Activated CD4-positive, alpha-beta T cell treated with anti-CD3 and anti-CD28 coated beads for 36 hours (primary cell): ENCODE measurements around the gene ENG. TPM values are rescaled to one million over a fixed set of nuclear protein-coding genes. Genes with fewer than 3 reads are reported as not detected.

Experiments used
- ATAC-seq: fragments of 200-7000 bp; cut with Tn5 transposase; one replicate; pipeline ENCODE4 v1.10.0; 2021; ENCODE audit warnings: mild to moderate bottlenecking, moderate library complexity
- CTCF ChIA-PET: fragments of 350-600 bp; sonication (Branson Sonifier 250); formaldehyde crosslinking; loops from one replicate; lab custom pipeline; 2021; ENCODE audit warnings: antibody characterized with exemption; lab: Charles Lee
- POLR2A ChIA-PET: fragments of 350-600 bp; sonication (Branson Sonifier 250); formaldehyde crosslinking; loops from one replicate; lab custom pipeline; 2021; ENCODE audit warnings: antibody characterized with exemption, inconsistent platforms; lab: Charles Lee
- DNase-seq: peaks from one replicate; pipeline ENCODE4 v3.0.0-alpha.2; 2020
- H3K27ac Mint-ChIP-seq: one replicate; pipeline ENCODE4 v1.8.0; 2021; ENCODE audit warnings: mixed read lengths
- H3K27me3 Mint-ChIP-seq: one replicate; pipeline ENCODE4 v1.8.0; 2021; ENCODE audit warnings: mixed read lengths
- H3K36me3 Mint-ChIP-seq: one replicate; pipeline ENCODE4 v1.8.0; 2021; ENCODE audit warnings: low read depth, mixed read lengths
- H3K4me1 Mint-ChIP-seq: one replicate; pipeline ENCODE4 v1.8.0; 2021; ENCODE audit warnings: mixed read lengths
- H3K4me3 Mint-ChIP-seq: one replicate; pipeline ENCODE4 v1.8.0; 2021; ENCODE audit warnings: mild to moderate bottlenecking, moderate library complexity, mixed read lengths
- H3K9me3 Mint-ChIP-seq: one replicate; pipeline ENCODE4 v1.8.0; 2021; ENCODE audit warnings: low read depth, mixed read lengths
- intact Hi-C, 2 experiments: fragments of 100-400 bp; cut with DNase I in 1 of 2; cut with micrococcal nuclease in 1 of 2; formaldehyde crosslinking; loops; one replicate each; pipeline versions ENCODE4 v1.14.2 to v1.15.1; 2022 to 2024; cut with DNase I, micrococcal nuclease
- total RNA-seq, 2 experiments: library from RNA; stranded (reverse); gene quantifications; one replicate each; pipeline ENCODE4 v1.2.3, GENCODE V29; 2021

ENG gene
- total RNA-seq, 2 experiments from 2014 or later, result 13.9 to 15.2 TPM

GRCh38 chr9:127780126-127780885, 74.2 kb downstream of the ENG start:
- no peak for ATAC-seq
- peaks cover 65% of the 10 kb centered on the region for H3K4me1 Mint-ChIP-seq
- ChIA-PET POLR2A (interaction anchor here (0.5 kb wide), 1 partner anchor 178 kb away, joined by 4 read pairs; no protein-coding TSS in a partner anchor), CTCF (interaction anchor here (0.7 to 2.6 kb wide), 4 partner anchors 9 to 46 kb away, joined by 3 to 13 read pairs (median 4); partner anchors contain the start of gene TOR2A)
- intact Hi-C loops, result loop anchor here in 1 of 2 experiments (10.0 kb wide), 1 partner anchor 284 kb away; the partner anchor contains the start of genes NAIF1 and SLC25A25
- no peak overlapping the region for H3K4me3 Mint-ChIP-seq
- H3K9me3 Mint-ChIP-seq, result no peaks in the 10 kb centered on the region
- no peak for DNase-seq
- H3K36me3 Mint-ChIP-seq, result peaks cover 15% of the 10 kb centered on the region
- peak overlapping the region; percentile 99 for H3K27ac Mint-ChIP-seq
- H3K27me3 Mint-ChIP-seq, result no peaks in the 10 kb centered on the region

GRCh38 chr9:127779136-127779981, 75.1 kb downstream of the ENG start:
- no peaks in the 10 kb centered on the region for H3K27me3 Mint-ChIP-seq
- H3K9me3 Mint-ChIP-seq, result no peaks in the 10 kb centered on the region
- peak overlapping the region; percentile 92 for H3K4me3 Mint-ChIP-seq
- CTCF ChIA-PET, result interaction anchor here (0.8 to 2.6 kb wide), 6 partner anchors 12 to 142 kb away, joined by 3 to 13 read pairs (median 5); partner anchors contain the start of genes ST6GALNAC4 and TOR2A
- POLR2A ChIA-PET, result interaction anchor here (0.6 to 1.1 kb wide), 4 partner anchors 13 to 103 kb away, joined by 4 to 6 read pairs (median 5); partner anchors contain the start of gene TOR2A
- intact Hi-C loops, result loop anchor here (1.0 to 10.0 kb wide), 4 partner anchors 44 to 555 kb away; partner anchors contain the start of genes LRSAM1 (in 1 of the 2), RPL12 (in 1 of the 2) and TOR2A (in 1 of the 2)
- H3K36me3 Mint-ChIP-seq, result peaks cover 18% of the 10 kb centered on the region
- H3K27ac Mint-ChIP-seq, result peak overlapping the region; percentile 99
- H3K4me1 Mint-ChIP-seq, result peaks cover 60% of the 10 kb centered on the region
- peak; percentile 85 for DNase-seq
- ATAC-seq, result peak; percentile 70

GRCh38 chr9:127778280-127779135, 76.0 kb downstream of the ENG start, which contains the start of gene SH2D3C:
Gene SH2D3C (minus strand): TSS chr9:127778666. CDS start chr9:127778627, 39 bp downstream.
- peak within 1 kb of the TSS; percentile 99 for H3K27ac Mint-ChIP-seq
- ATAC-seq, result peak; percentile 30
- POLR2A ChIA-PET, result interaction anchor here (0.6 to 1.1 kb wide), 5 partner anchors 12 to 472 kb away, joined by 3 to 8 read pairs (median 5); partner anchors contain the start of gene TOR2A
- peak within 1 kb of the TSS; percentile 92 for H3K4me3 Mint-ChIP-seq
- H3K4me1 Mint-ChIP-seq, result peaks cover 54% of the 10 kb centered on the region
- intact Hi-C loops, result loop anchor here (1.0 to 10.0 kb wide), 4 partner anchors 43 to 554 kb away; partner anchors contain the start of genes LRSAM1 (in 1 of the 2), RPL12 (in 1 of the 2) and TOR2A (in 1 of the 2)
- H3K36me3 Mint-ChIP-seq, result peaks cover 25% of the 10 kb centered on the region
- CTCF ChIA-PET, result interaction anchor here (0.6 to 2.6 kb wide), 7 partner anchors 11 to 294 kb away, joined by 3 to 13 read pairs (median 5); partner anchors contain the start of genes ST6GALNAC4 and TOR2A
- DNase-seq, result peak; percentile 74
- H3K9me3 Mint-ChIP-seq, result no peaks in the 10 kb centered on the region
- no peaks in the 10 kb centered on the region for H3K27me3 Mint-ChIP-seq

GRCh38 chr9:127777368-127777980, 77.0 kb downstream of the ENG start:
- peak overlapping the region; percentile 98 for H3K27ac Mint-ChIP-seq
- peak overlapping the region; percentile 92 for H3K4me3 Mint-ChIP-seq
- CTCF ChIA-PET, result no interaction called here
- H3K36me3 Mint-ChIP-seq, result peaks cover 27% of the 10 kb centered on the region
- H3K27me3 Mint-ChIP-seq, result no peaks in the 10 kb centered on the region
- POLR2A ChIA-PET, result interaction anchor here (0.6 kb wide), 1 partner anchor 473 kb away, joined by 8 read pairs; no protein-coding TSS in a partner anchor
- DNase-seq (peak; percentile 38), ATAC-seq (no peak)
- H3K9me3 Mint-ChIP-seq, result no peaks in the 10 kb centered on the region
- intact Hi-C loops, result loop anchor here (5.0 to 10.0 kb wide), 2 partner anchors 325 to 553 kb away; partner anchors contain the start of genes LRSAM1 (in 1 of the 2) and RPL12 (in 1 of the 2)
- peaks cover 44% of the 10 kb centered on the region for H3K4me1 Mint-ChIP-seq

GRCh38 chr9:127776924-127777289, 77.6 kb downstream of the ENG start:
- H3K27me3 Mint-ChIP-seq, result no peaks in the 10 kb centered on the region
- intact Hi-C loops, result loop anchor here (5.0 to 10.0 kb wide), 2 partner anchors 325 to 552 kb away; partner anchors contain the start of genes LRSAM1 (in 1 of the 2) and RPL12 (in 1 of the 2)
- H3K9me3 Mint-ChIP-seq, result no peaks in the 10 kb centered on the region
- ATAC-seq (no peak), DNase-seq (peak; percentile 57)
- POLR2A ChIA-PET, result interaction anchor here (1.2 to 1.3 kb wide), 2 partner anchors 30 to 290 kb away, joined by 3 to 4 read pairs; partner anchors contain the start of gene NAIF1
- peaks cover 27% of the 10 kb centered on the region for H3K36me3 Mint-ChIP-seq
- peaks cover 41% of the 10 kb centered on the region for H3K4me1 Mint-ChIP-seq
- H3K4me3 Mint-ChIP-seq, result peak overlapping the region; percentile 92
- CTCF ChIA-PET, result interaction anchor here (0.6 to 2.4 kb wide), 4 partner anchors 8 to 42 kb away, joined by 3 to 6 read pairs (median 4); partner anchors contain the start of genes CDK9 and TOR2A
- H3K27ac Mint-ChIP-seq, result peak overlapping the region; percentile 98

GRCh38 chr9:127776195-127776923, 78.1 kb downstream of the ENG start:
- no peaks in the 10 kb centered on the region for H3K9me3 Mint-ChIP-seq
- intact Hi-C loops, result loop anchor here (5.0 to 10.0 kb wide), 2 partner anchors 324 to 552 kb away; partner anchors contain the start of genes LRSAM1 (in 1 of the 2) and RPL12 (in 1 of the 2)
- H3K27me3 Mint-ChIP-seq, result no peaks in the 10 kb centered on the region
- peak; percentile 86 for DNase-seq
- peak overlapping the region; percentile 98 for H3K27ac Mint-ChIP-seq
- H3K36me3 Mint-ChIP-seq, result peaks cover 27% of the 10 kb centered on the region
- peak; percentile 42 for ATAC-seq
- peaks cover 40% of the 10 kb centered on the region for H3K4me1 Mint-ChIP-seq
- POLR2A ChIA-PET, result interaction anchor here (0.6 to 1.3 kb wide), 5 partner anchors 9 to 315 kb away, joined by 3 to 4 read pairs (median 3); partner anchors contain the start of genes CDK9 and NAIF1
- CTCF ChIA-PET, result interaction anchor here (0.6 to 2.4 kb wide), 7 partner anchors 8 to 251 kb away, joined by 3 to 6 read pairs (median 3); partner anchors contain the start of genes CDK9 and TOR2A
- H3K4me3 Mint-ChIP-seq, result peak overlapping the region; percentile 92

GRCh38 chr9:127773981-127774380, 80.5 kb downstream of the ENG start:
- CTCF ChIA-PET, result interaction anchor here (0.8 to 1.0 kb wide), 2 partner anchors 9 to 96 kb away, joined by 3 read pairs; no protein-coding TSS in a partner anchor
- intact Hi-C loops, result loop anchor here (5.0 to 10.0 kb wide), 2 partner anchors 549 to 912 kb away; partner anchors contain the start of gene ZBTB34 (in 1 of the 2)
- POLR2A ChIA-PET, result no interaction called here
- H3K4me3 Mint-ChIP-seq, result no peak overlapping the region
- DNase-seq (no peak), ATAC-seq (no peak)
- H3K4me1 Mint-ChIP-seq, result peaks cover 42% of the 10 kb centered on the region
- H3K27ac Mint-ChIP-seq, result peak overlapping the region; percentile 6
- no peaks in the 10 kb centered on the region for H3K27me3 Mint-ChIP-seq
- no peaks in the 10 kb centered on the region for H3K9me3 Mint-ChIP-seq
- H3K36me3 Mint-ChIP-seq, result peaks cover 33% of the 10 kb centered on the region

- DNase-seq (no peak), ATAC-seq (no peak)
- CTCF ChIA-PET, result interaction anchor here (0.6 to 1.3 kb wide), 5 partner anchors 10 to 97 kb away, joined by 3 read pairs; no protein-coding TSS in a partner anchor
- no peak overlapping the region for H3K27ac Mint-ChIP-seq
- no peaks in the 10 kb centered on the region for H3K9me3 Mint-ChIP-seq
- H3K4me1 Mint-ChIP-seq, result peaks cover 48% of the 10 kb centered on the region
- intact Hi-C loops, result loop anchor here (5.0 to 10.0 kb wide), 2 partner anchors 548 to 911 kb away; partner anchors contain the start of gene ZBTB34 (in 1 of the 2)
- peaks cover 37% of the 10 kb centered on the region for H3K36me3 Mint-ChIP-seq
- POLR2A ChIA-PET, result interaction anchor here (0.6 kb wide), 1 partner anchor 19 kb away, joined by 4 read pairs; no protein-coding TSS in a partner anchor
- no peak overlapping the region for H3K4me3 Mint-ChIP-seq
- no peaks in the 10 kb centered on the region for H3K27me3 Mint-ChIP-seq
These were observed 81.2 kb downstream of the ENG start for GRCh38 chr9:127773272-127773671.
